T-helper 22 cell (primary cell): ENCODE results near the gene BEGAIN.

Source experiments
- DNase-seq: peaks from one replicate; pipeline ENCODE4 v3.0.0-alpha.2; 2020; ENCODE audit warnings: low read depth

The BEGAIN gene

DNA sequence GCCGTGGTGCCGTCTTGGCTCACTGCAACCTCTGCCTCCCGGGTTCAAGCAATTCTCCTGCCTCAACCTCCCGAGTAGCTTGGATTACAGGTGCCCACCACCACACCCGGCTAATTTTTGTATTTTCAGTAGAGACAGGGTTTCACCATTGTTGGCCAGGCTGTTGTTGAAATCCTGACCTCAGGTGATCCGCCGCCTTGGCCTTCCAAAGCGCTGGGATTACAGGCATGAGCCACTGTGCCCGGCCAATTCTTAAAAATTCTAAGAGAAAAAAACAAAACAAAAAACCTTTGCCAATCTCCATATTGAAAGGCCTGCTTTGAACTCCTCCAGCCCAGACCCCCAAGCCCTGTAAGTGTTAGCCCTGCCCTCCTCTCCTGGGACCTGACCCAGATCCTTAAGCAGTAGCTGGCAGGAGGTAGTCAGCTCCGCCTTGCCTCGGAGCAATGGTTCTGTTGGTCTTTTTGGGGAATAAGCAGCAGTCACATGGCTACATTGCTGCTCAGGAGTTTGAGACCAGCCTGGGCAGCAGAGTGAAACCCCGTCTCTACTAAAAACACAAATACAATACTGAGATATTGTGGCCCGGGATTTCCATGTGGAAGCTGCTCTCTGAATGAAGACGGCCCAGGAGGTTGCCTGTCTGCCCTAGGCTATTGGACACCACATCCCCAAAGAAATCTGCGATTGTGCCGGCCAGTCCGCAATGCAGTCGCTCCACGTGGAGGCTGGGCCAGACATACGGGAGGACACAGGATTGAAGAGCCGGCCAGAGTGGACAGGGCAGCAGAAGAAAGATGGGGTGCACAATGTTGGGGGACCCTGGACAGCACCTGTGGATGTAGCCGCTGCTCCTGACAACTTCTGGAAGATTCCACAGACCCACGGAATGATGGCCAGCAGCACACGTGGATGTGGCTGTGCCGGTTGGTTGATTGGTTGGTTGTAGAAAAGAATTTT lies 28.8 kb upstream of the BEGAIN start:
- DNase-seq = no peak

GRCh38 chr14:100614803-100615202 lies 27.6 kb upstream of the BEGAIN start:
- DNase-seq = no peak

DNA sequence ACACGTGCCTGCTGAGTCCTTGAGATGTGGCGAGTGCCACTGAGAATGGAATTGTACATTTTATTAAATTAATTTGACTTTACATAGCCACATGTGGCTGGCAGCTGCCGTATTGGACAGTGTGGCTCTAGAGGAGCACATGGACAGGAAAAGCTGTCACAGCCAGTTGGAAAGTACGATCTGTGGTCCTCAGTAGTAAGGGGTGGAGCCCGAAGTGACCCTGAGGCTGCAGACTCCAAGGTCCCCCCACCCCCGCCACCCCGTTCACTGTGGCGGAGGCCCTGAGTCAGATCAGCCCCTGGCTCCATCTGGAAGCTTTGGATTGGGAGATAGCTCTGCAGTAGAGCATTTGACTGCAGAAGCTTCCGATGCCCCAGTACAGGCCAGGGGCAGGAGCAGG lies 25.8 kb upstream of the BEGAIN start:
- no peak for DNase-seq

GRCh38 chr14:100611811-100612480 lies 24.7 kb upstream of the BEGAIN start:
- no peak for DNase-seq

GRCh38 chr14:100610511-100611217 lies 23.4 kb upstream of the BEGAIN start:
- no peak for DNase-seq

- DNase-seq = no peak
Observed at GRCh38 chr14:100609941-100610391, 22.7 kb upstream of the BEGAIN start.

GRCh38 chr14:100609331-100609870 lies 22.2 kb upstream of the BEGAIN start:
- DNase-seq = no peak

- no peak for DNase-seq
Observed at GRCh38 chr14:100608586-100609330, 21.5 kb upstream of the BEGAIN start.

DNA sequence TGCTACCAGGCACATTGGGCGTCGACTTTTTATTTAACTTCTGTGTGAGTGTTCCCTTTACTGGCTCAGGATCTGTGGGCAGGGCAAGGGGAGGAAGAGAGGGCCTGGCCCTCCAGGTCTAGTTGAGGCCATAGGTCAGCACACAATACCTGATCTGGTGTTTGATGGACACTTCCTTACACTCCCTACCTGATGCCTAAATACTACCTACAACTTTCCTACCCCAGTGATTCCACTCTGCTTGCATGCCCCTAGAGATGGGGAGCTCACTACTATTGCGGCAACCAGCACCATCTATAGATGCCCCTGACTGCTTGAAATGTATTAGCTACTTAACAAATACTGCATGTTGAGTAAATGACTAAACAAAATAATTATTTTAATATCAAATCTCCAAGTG lies 20.8 kb upstream of the BEGAIN start:
- no peak for DNase-seq

GRCh38 chr14:100607611-100607956 lies 20.4 kb upstream of the BEGAIN start:
- no peak for DNase-seq

GRCh38 chr14:100606687-100607610 lies 19.7 kb upstream of the BEGAIN start:
- no peak for DNase-seq

DNA sequence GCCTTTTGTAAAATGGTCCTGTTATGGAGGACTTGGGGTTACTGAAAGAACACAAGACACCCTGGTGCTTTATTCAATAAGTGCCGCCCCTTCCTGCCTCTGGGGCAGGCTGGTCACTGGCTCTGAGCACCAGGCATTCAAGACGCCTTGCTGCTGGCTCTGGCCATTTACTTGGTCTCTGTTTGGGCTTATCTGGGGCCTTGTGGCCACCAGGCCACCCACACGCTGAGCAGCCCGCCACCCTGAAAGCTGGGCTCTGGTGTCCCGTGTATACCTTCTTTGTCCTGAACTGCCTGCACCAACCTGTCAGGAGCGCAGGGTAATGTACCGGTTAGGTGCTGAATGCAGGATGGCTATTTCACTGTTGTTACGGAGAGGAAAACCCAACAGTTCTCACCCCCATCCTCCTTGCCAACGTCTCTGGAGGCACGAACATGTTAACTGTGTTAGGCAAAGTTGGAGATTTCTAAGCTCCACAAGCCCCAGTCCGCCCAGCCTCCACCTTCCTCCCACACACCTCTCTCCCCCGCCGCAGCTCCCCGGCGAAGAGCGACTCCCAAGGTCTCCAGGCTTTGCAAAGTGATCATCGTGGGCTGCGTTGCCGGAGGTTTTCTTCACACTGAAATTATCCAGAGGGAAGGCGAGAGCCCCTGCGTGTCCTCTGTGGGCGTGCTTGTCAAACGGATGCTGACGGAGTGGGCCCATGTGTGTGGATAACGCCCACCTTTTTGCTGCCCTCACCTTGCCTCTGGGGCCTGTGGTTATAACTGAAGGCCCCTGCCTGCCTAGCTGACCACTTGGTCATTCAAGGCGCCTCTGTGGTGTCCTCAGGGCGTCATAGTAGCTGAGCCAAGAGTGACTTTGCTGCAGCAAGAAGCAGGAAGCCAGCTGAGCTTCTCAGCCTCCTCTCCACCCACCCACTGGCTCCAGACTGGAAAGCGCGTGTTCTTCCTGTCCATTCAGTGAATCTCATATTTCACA lies 18.8 kb upstream of the BEGAIN start:
- no peak for DNase-seq

GRCh38 chr14:100605230-100605629 lies 18.0 kb upstream of the BEGAIN start:
- no peak for DNase-seq

GRCh38 chr14:100604709-100605108 lies 17.5 kb upstream of the BEGAIN start:
- no peak for DNase-seq

GRCh38 chr14:100604121-100604501 lies 16.9 kb upstream of the BEGAIN start:
- no peak for DNase-seq

GRCh38 chr14:100603341-100604120 lies 16.3 kb upstream of the BEGAIN start:
- DNase-seq = no peak

- DNase-seq = no peak
Observed at GRCh38 chr14:100602621-100603230, 15.5 kb upstream of the BEGAIN start.

DNA sequence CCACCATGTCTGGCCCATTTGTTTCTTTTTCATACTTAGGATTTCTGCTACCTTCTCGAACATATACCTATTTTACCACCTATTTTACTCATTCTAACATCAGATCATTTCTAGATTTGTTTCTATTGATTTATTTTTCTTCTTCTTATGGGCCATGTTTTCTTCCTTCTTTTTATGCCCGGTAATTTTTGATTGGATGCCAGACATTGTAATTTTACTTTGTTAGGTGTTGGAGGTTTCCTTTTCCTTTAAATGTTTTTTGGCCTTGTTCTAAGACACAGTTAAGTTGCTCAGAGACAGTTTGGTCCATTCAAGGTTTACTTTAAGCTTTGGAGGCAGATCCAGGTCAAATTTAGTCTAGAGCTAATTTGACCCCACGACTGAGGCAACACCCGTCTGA lies 14.7 kb upstream of the BEGAIN start:
- no peak for DNase-seq
